Measurements from ENCODE around the gene HPCAL1. TPM values are rescaled to one million over a fixed set of nuclear protein-coding genes. Genes with fewer than 3 reads are reported as not detected.

Gene HPCAL1
- total and polyA plus RNA-seq, 4 experiments from 2014 or later = 77.1 to 114 (median 90.4) TPM

DNA sequence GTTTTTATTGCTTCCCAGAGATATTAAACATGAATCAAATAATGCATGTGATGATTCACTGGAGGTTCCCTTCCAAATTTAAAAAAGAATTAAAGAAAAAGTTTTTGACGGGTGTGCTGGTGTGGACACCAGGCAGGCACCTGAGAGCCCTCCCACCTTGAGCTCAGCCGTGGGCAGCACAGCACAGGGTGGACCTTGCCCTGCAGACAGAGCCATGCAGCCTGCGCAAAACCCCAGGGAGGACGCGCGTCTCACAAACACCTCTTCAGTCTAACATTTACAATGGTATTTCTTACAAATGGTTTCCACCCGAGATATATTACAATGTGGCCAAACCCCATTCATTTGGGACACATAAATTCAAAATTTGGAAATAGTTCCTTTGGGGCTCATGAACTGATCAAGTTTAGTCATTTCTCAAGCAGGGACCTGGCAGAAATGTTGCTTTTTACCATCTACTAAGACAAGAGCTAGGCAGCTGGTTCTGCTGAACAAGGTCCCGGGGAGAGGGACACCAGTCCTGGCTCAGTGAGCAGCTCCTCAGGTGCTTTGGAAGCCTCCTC, 100.0 kb downstream of the HPCAL1 start:
- Histone ChIP-seq H3K4me1 (ENCODE audit: insufficient read depth, low read length) (peaks cover 46% of the 10 kb centered on the region), H3K27ac (ENCODE audit: low read depth, low read length) (no peak overlapping the region), H3K9me3 (ENCODE audit: control insufficient read depth in 1 of 2, low read length in 2 of 2) (no peaks in the 10 kb centered on the region), H3K27me3 (ENCODE audit: insufficient read depth, low read length) (no peaks in the 10 kb centered on the region), H3K36me3 (ENCODE audit: insufficient read depth, low read length) (peaks cover 11% of the 10 kb centered on the region), H3K4me3 (ENCODE audit: low read length in 2 of 2) (no peak overlapping the region)
- DNase-seq = no peak
- POLR2A ChIA-PET (ENCODE audit: partially characterized antibody) = interaction anchor here (1.4 to 1.5 kb wide), 2 partner anchors 20 to 71 kb away, joined by 4 to 7 read pairs; no protein-coding TSS in a partner anchor
- CTCF ChIA-PET (ENCODE audit: partially characterized antibody) = interaction anchor here (0.7 to 11.4 kb wide), 5 partner anchors 13 to 261 kb away, joined by 3 to 208 read pairs (median 4); partner anchors contain the start of gene HPCAL1
- Mint-ChIP-seq H3K27ac (peak overlapping the region in 4 of 7 donors; percentile 24 to 61 (median 32)), H3K27me3 (no peaks in the 10 kb centered on the region), H3K4me1 (peaks cover 29 to 54% (median 43%) of the 10 kb centered on the region in 4 donors), H3K36me3 (peaks cover 23 to 29% of the 10 kb centered on the region in 2 donors), H3K9me3 (peaks cover 0 to 4% (median 0%) of the 10 kb centered on the region in 8 donors), H3K4me3 (no peak overlapping the region)
- intact Hi-C loops (cut with micrococcal nuclease) = no loop called here

DNA sequence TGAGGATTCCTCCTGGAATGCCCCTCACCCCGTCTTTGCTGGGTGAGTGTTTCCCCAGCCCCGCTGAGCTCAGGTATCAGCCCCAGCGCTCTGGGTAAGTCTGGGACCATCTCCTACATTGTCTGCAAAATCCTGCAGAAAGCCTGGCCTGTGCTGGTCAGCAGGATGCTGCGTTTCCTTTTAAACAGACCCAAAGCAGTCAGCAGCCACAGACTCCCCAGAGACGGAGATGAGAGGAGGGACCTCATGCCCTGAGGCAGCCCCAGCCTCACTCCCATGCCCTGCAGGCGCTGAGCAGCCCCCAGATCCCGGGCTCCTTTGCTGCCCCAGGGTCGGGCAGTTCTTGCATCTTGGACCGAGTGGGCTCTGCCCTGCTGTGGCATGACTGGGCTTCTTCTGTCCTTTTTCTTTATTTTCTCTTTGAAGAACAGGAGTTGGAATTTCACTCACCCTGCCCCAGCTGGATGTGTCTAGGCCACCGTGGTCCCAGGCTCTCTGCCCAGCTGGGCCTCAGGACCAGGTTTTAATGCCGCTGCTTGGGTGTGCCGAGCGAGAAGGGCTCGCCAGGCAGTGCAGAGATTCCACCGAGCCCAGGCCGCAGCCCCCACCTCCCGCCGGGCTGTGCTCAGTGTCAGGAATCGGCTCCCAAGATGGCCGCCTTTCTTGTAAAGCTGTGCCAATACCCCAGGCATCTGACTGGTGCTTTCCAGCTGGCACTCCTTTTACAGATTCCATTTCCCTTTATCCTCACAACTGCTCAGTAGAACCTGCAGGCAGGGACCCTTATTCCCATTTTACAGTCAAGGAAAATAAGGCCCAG, 101.8 kb downstream of the HPCAL1 start:
- Mint-ChIP-seq H3K27ac (peak overlapping the region in 5 of 7 donors; percentile 6 to 85 (median 30)), H3K4me1 (peaks cover 43 to 70% (median 59%) of the 10 kb centered on the region in 4 donors), H3K36me3 (peaks cover 23 to 30% of the 10 kb centered on the region in 2 donors), H3K4me3 (no peak overlapping the region), H3K9me3 (no peaks in the 10 kb centered on the region), H3K27me3 (no peaks in the 10 kb centered on the region)
- no peak for DNase-seq
- peaks cover 63% of the 10 kb centered on the region for H3K4me1 ChIP-seq (ENCODE audit: insufficient read depth, low read length)
- intact Hi-C loops (cut with micrococcal nuclease) = loop anchor here (5.0 kb wide), 2 partner anchors 37 to 262 kb away; no protein-coding TSS in a partner anchor
- H3K4me3 ChIP-seq (ENCODE audit: low read length in 2 of 2) = no peak overlapping the region
- peaks cover 6% of the 10 kb centered on the region for H3K36me3 ChIP-seq (ENCODE audit: insufficient read depth, low read length)
- CTCF ChIA-PET (ENCODE audit: partially characterized antibody) = interaction anchor here (11.4 kb wide), 1 partner anchor 99 kb away, joined by 208 read pairs; the partner anchor contains the start of gene HPCAL1
- H3K27ac ChIP-seq (ENCODE audit: low read depth, low read length) = no peak overlapping the region
- H3K9me3 ChIP-seq (ENCODE audit: control insufficient read depth in 1 of 2, low read length in 2 of 2) = no peaks in the 10 kb centered on the region
- POLR2A ChIA-PET (ENCODE audit: partially characterized antibody) = interaction anchor here (1.2 kb wide), 1 partner anchor 44 kb away, joined by 3 read pairs; the partner anchor contains the start of gene ODC1
- no peaks in the 10 kb centered on the region for H3K27me3 ChIP-seq (ENCODE audit: insufficient read depth, low read length)

DNA sequence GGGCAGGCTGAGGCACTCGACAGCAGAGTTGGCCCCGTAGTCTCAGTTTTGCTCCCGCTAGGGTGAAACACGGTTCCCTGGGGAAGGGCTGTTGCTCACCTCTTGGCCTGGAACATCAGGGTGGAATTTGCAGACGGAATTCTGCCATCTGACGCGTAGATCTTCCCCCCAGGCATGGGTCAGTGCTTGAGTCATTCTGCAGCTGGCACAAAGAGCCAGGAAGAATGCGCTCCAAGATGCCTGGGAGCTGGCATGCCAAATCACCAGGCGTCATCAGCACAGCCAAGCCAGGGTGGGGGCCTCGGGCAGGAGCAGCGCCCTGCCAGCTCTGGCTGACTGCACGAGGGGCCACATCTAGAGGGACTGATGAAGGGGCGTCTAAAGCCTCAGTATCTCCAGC, 102.7 kb downstream of the HPCAL1 start:
- peaks cover 60% of the 10 kb centered on the region for H3K4me1 ChIP-seq (ENCODE audit: insufficient read depth, low read length)
- H3K4me3 Mint-ChIP-seq = no peak overlapping the region
- no peaks in the 10 kb centered on the region for H3K27me3 Mint-ChIP-seq
- no peaks in the 10 kb centered on the region for H3K9me3 ChIP-seq (ENCODE audit: control insufficient read depth in 1 of 2, low read length in 2 of 2)
- no peak overlapping the region for H3K4me3 ChIP-seq (ENCODE audit: low read length in 2 of 2)
- DNase-seq = no peak
- H3K9me3 Mint-ChIP-seq = no peaks in the 10 kb centered on the region
- H3K4me1 Mint-ChIP-seq = peaks cover 41 to 62% (median 55%) of the 10 kb centered on the region in 4 donors
- peaks cover 15 to 26% of the 10 kb centered on the region in 2 donors for H3K36me3 Mint-ChIP-seq
- ChIA-PET CTCF (ENCODE audit: partially characterized antibody) (interaction anchor here (0.9 to 11.4 kb wide), 4 partner anchors 74 to 277 kb away, joined by 3 to 208 read pairs (median 131); partner anchors contain the start of genes HPCAL1 and RRM2), POLR2A (ENCODE audit: partially characterized antibody) (interaction anchor here (1.2 kb wide), 1 partner anchor 43 kb away, joined by 3 read pairs; the partner anchor contains the start of gene ODC1)
- H3K36me3 ChIP-seq (ENCODE audit: insufficient read depth, low read length) = no peaks in the 10 kb centered on the region
- H3K27ac Mint-ChIP-seq = no peak overlapping the region
- H3K27me3 ChIP-seq (ENCODE audit: insufficient read depth, low read length) = no peaks in the 10 kb centered on the region
- intact Hi-C loops (cut with micrococcal nuclease) = loop anchor here (5.0 kb wide), 2 partner anchors 38 to 263 kb away; no protein-coding TSS in a partner anchor
- no peak overlapping the region for H3K27ac ChIP-seq (ENCODE audit: low read depth, low read length)

DNA sequence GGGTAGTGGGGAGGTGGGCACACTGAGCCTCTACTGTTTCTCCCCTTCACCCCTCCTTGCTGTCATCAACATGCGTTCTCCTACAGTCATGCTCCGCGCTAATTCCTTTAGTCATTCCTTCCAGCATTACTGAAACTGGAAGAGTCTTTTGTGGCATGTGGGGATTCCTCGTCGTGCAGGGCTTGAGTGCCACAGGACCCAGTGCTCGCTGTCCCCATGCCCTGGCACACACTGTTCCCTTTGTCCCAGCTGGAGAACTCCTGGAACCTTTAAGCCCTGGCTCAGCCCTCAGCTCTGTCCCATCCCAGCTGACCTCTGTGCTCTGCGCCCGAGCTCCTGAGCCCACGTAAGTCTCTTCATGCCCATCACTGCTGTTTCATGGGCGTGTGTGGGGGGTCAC, 103.3 kb downstream of the HPCAL1 start:
- H3K4me1 Mint-ChIP-seq = peaks cover 37 to 56% (median 49%) of the 10 kb centered on the region in 4 donors

DNA sequence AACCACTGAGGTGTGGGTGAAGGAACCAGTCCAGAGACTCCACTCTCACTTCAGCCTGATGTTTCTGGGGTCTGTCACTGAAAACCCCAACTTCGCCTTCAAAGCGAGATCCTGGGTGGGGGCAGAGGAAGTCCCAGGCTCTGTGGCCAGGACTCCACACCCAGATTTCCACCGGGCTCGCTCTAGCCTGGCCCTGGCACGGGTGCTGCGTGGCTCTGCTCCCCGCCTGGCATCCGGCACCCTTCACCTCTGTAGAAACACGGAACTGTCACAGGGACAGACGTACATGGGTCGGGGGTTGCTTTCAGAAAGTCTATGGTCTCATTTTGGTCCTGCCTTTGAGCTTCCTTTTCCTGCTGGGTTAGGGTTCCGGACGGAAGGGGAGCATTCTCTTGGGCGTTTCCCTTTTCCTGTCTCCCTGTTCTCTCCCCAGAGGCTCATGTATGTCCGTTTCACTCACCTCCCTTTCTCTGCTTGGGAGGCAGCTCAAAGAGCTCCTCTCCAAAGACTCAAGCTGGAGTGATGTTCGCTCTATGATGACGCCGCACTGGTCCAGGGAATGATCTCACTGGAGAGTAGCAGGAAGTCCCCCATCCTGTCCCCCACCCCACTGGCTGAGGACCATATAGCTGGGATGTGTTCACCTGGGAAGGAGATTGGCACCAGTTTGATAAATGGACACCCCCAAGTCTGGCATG, 103.9 kb downstream of the HPCAL1 start:
- H3K36me3 Mint-ChIP-seq = peaks cover 8 to 19% of the 10 kb centered on the region in 2 donors
- H3K9me3 Mint-ChIP-seq = no peaks in the 10 kb centered on the region
- peak overlapping the region; percentile 24 to 96 (median 93) for H3K27ac Mint-ChIP-seq
- intact Hi-C loops (cut with micrococcal nuclease) = loop anchor here (5.0 kb wide), 2 partner anchors 39 to 264 kb away; no protein-coding TSS in a partner anchor
- peak overlapping the region in 4 of 8 donors; percentile 46 to 91 (median 66) for H3K4me3 Mint-ChIP-seq
- no peaks in the 10 kb centered on the region for H3K27me3 Mint-ChIP-seq
- Histone ChIP-seq H3K4me3 (ENCODE audit: low read length in 2 of 2) (no peak overlapping the region), H3K36me3 (ENCODE audit: insufficient read depth, low read length) (peaks cover 8% of the 10 kb centered on the region), H3K27me3 (ENCODE audit: insufficient read depth, low read length) (no peaks in the 10 kb centered on the region), H3K4me1 (ENCODE audit: insufficient read depth, low read length) (peaks cover 48% of the 10 kb centered on the region), H3K9me3 (ENCODE audit: control insufficient read depth in 1 of 2, low read length in 2 of 2) (no peaks in the 10 kb centered on the region), H3K27ac (ENCODE audit: low read depth, low read length) (no peak overlapping the region)
- H3K4me1 Mint-ChIP-seq = peaks cover 32 to 50% (median 43%) of the 10 kb centered on the region in 4 donors
- ChIA-PET CTCF (ENCODE audit: partially characterized antibody) (interaction anchor here (1.1 to 11.4 kb wide), 13 partner anchors 10 to 286 kb away, joined by 5 to 208 read pairs (median 31); partner anchors contain the start of genes HPCAL1 and RRM2), POLR2A (ENCODE audit: partially characterized antibody) (interaction anchor here (0.9 to 5.8 kb wide), 4 partner anchors 24 to 103 kb away, joined by 5 to 83 read pairs (median 20); partner anchors contain the start of gene HPCAL1)
- no peak for DNase-seq

More for the DNA sequence above, 103.3 kb downstream of the HPCAL1 start:
- ChIA-PET CTCF (ENCODE audit: partially characterized antibody) (interaction anchor here (0.9 to 11.4 kb wide), 6 partner anchors 29 to 278 kb away, joined by 3 to 208 read pairs (median 90); partner anchors contain the start of genes HPCAL1 and RRM2), POLR2A (ENCODE audit: partially characterized antibody) (interaction anchor here (5.8 kb wide), 1 partner anchor 103 kb away, joined by 83 read pairs; the partner anchor contains the start of gene HPCAL1)
- no peaks in the 10 kb centered on the region for H3K27me3 ChIP-seq (ENCODE audit: insufficient read depth, low read length)
- intact Hi-C loops (cut with micrococcal nuclease) = loop anchor here (5.0 kb wide), 2 partner anchors 39 to 264 kb away; no protein-coding TSS in a partner anchor
- H3K9me3 ChIP-seq (ENCODE audit: control insufficient read depth in 1 of 2, low read length in 2 of 2) = no peaks in the 10 kb centered on the region
- Mint-ChIP-seq H3K9me3 (no peaks in the 10 kb centered on the region), H3K36me3 (peaks cover 12 to 24% of the 10 kb centered on the region in 2 donors), H3K4me3 (peak overlapping the region in 1 of 8 donors; percentile 49), H3K27ac (peak overlapping the region in 1 of 7 donors; percentile 22), H3K27me3 (no peaks in the 10 kb centered on the region)
- no peak overlapping the region for H3K4me3 ChIP-seq (ENCODE audit: low read length in 2 of 2)
- no peak overlapping the region for H3K27ac ChIP-seq (ENCODE audit: low read depth, low read length)
- peaks cover 55% of the 10 kb centered on the region for H3K4me1 ChIP-seq (ENCODE audit: insufficient read depth, low read length)
- DNase-seq = no peak
- peaks cover 3% of the 10 kb centered on the region for H3K36me3 ChIP-seq (ENCODE audit: insufficient read depth, low read length)

DNA sequence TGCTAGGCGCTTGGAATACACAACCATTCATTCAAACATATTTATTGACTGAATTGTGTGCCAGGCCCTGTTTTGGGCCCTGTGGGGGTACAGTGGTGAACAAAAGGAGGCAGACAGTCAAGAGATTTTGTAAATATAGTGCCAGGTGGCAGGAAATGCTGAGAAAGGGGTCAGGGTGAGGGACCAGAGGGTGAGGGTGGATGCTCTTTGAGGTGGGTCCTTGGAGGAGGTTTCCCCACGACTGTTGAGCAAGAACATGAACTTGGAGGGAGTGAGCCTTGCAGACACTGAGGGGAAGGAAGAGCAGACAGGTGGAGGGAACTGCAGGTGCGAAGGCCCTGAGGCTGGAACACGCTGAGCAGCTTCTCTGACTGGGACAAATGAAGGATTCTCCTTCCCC, 104.7 kb downstream of the HPCAL1 start:
- ChIA-PET CTCF (ENCODE audit: partially characterized antibody) (interaction anchor here (0.8 to 11.4 kb wide), 26 partner anchors 11 to 335 kb away, joined by 3 to 208 read pairs (median 20); partner anchors contain the start of genes HPCAL1 and RRM2), POLR2A (ENCODE audit: partially characterized antibody) (interaction anchor here (0.7 to 5.8 kb wide), 12 partner anchors 24 to 286 kb away, joined by 3 to 83 read pairs (median 16); partner anchors contain the start of genes HPCAL1 and ODC1)
- Histone ChIP-seq H3K27me3 (ENCODE audit: insufficient read depth, low read length) (no peaks in the 10 kb centered on the region), H3K4me3 (ENCODE audit: low read length in 2 of 2) (peak overlapping the region in 1 of 2 donors; percentile 22), H3K9me3 (ENCODE audit: control insufficient read depth in 1 of 2, low read length in 2 of 2) (no peaks in the 10 kb centered on the region), H3K27ac (ENCODE audit: low read depth, low read length) (peak overlapping the region; percentile 48), H3K4me1 (ENCODE audit: insufficient read depth, low read length) (peaks cover 41% of the 10 kb centered on the region), H3K36me3 (ENCODE audit: insufficient read depth, low read length) (peaks cover 13% of the 10 kb centered on the region)
- Mint-ChIP-seq H3K27ac (peak overlapping the region; percentile 83 to 97 (median 95)), H3K4me1 (peaks cover 30 to 50% (median 37%) of the 10 kb centered on the region in 4 donors), H3K27me3 (no peaks in the 10 kb centered on the region), H3K4me3 (peak overlapping the region; percentile 79 to 94 (median 86)), H3K36me3 (peaks cover 10 to 23% of the 10 kb centered on the region in 2 donors), H3K9me3 (no peaks in the 10 kb centered on the region)
- intact Hi-C loops (cut with micrococcal nuclease) = loop anchor here (5.0 kb wide), 2 partner anchors 40 to 265 kb away; no protein-coding TSS in a partner anchor
- no peak for DNase-seq
